WERI-Rb-1 (cell line): ENCODE results near the gene TRABD2B.

Source experiments
- DNase-seq: peaks from one replicate; pipeline ENCODE4 v3.0.0-alpha.2; 2020
- H3K27ac ChIP-seq: fragments of 250-450 bp; sonication (Bioruptor Pico); 2 replicates; pipeline ENCODE4 v1.5.1; 2020; ENCODE audit warnings: mild to moderate bottlenecking, moderate library complexity
- H3K27me3 ChIP-seq: fragments of 250-450 bp; sonication (Bioruptor Pico); 2 replicates; pipeline ENCODE4 v1.5.1; 2021; ENCODE audit warnings: mild to moderate bottlenecking, low read depth, moderate library complexity; ENCODE audit not compliant: insufficient read depth, severe bottlenecking
- H3K36me3 ChIP-seq: fragments of 250-450 bp; sonication (Bioruptor Pico); 2 replicates; pipeline ENCODE4 v1.5.1; 2020; ENCODE audit warnings: mild to moderate bottlenecking, moderate library complexity
- H3K4me3 ChIP-seq: 2 replicates; pipeline ENCODE4 v1.5.1; 2011; ENCODE audit warnings: low read depth, mild to moderate bottlenecking, control low read depth, low read length
- H3K9me3 ChIP-seq: fragments of 250-450 bp; sonication (Bioruptor Pico); 2 replicates; pipeline ENCODE4 v1.5.1; 2021; ENCODE audit warnings: mild to moderate bottlenecking, moderate library complexity; ENCODE audit not compliant: severe bottlenecking
- TF ChIP-seq, protein P1 (sequence below): IDR thresholded peaks from 2 replicates; pipeline ENCODE4 v1.5.1; 2011; ENCODE audit warnings: low read depth, mild to moderate bottlenecking, control low read depth, inconsistent platforms, low read length

Gene TRABD2B

DNA sequence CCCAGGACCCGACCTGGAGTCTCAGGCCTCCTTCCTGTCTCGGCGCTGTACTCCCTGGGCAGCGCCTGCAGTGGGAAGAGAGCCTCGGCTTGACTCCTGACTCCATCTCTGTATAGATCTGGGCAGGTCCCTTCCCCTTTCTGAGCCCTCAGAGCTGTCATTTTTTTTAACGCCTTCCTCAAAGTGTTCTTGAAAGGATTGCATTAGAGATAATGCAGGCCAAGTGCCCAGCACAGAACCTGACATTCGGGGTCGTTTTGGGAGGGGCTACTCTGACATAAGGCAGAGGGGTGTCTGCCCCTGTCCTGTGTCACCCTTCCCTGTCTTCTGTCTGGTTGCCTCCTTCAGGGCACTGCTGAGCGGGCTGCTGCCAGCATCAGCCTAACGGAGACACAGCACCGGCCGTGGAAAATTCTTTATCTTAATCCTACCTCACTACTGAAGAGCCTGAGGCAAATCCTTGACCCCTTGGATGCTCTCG, 271.6 kb downstream of the TRABD2B start:
- Histone ChIP-seq H3K4me3 (no peak overlapping the region), H3K9me3 (no peaks in the 10 kb centered on the region), H3K27ac (no peak overlapping the region), H3K27me3 (peaks cover 54% of the 10 kb centered on the region), H3K36me3 (no peaks in the 10 kb centered on the region)
- TF ChIP-seq, protein P1, sequence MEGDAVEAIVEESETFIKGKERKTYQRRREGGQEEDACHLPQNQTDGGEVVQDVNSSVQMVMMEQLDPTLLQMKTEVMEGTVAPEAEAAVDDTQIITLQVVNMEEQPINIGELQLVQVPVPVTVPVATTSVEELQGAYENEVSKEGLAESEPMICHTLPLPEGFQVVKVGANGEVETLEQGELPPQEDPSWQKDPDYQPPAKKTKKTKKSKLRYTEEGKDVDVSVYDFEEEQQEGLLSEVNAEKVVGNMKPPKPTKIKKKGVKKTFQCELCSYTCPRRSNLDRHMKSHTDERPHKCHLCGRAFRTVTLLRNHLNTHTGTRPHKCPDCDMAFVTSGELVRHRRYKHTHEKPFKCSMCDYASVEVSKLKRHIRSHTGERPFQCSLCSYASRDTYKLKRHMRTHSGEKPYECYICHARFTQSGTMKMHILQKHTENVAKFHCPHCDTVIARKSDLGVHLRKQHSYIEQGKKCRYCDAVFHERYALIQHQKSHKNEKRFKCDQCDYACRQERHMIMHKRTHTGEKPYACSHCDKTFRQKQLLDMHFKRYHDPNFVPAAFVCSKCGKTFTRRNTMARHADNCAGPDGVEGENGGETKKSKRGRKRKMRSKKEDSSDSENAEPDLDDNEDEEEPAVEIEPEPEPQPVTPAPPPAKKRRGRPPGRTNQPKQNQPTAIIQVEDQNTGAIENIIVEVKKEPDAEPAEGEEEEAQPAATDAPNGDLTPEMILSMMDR: no peak
- no peak for DNase-seq

DNA sequence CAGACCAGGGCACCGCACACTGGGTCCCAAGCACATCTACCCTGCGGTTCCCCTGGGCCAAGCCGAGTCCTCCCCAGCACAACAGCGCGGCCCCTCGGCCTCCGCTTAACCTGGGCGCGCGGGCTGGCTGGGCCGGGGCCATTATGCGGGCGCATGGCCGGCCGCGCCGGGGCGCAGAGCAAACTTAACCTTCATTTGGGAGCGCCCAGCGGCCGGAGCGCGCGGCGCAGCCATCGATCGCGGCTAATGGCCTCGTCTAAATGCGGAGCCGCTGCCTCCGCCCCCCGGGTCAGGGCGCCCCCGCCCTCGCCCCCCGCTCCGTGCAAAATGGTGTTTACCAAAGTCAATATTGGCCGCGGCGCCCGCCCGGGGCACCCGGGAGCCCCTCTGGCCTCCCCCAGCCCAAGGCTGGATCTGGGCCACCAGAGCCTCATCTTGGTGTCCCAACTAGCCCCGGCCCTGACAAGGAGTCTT, 272.1 kb downstream of the TRABD2B start:
- H3K27ac ChIP-seq: no peak overlapping the region
- no peak for DNase-seq
- peaks cover 59% of the 10 kb centered on the region for H3K27me3 ChIP-seq
- H3K36me3 ChIP-seq: no peaks in the 10 kb centered on the region
- H3K9me3 ChIP-seq: no peaks in the 10 kb centered on the region
- H3K4me3 ChIP-seq: no peak overlapping the region
- TF ChIP-seq, protein P1: 0 out of 2 replicates have a peak, but pooled peaks have one; percentile 33

DNA sequence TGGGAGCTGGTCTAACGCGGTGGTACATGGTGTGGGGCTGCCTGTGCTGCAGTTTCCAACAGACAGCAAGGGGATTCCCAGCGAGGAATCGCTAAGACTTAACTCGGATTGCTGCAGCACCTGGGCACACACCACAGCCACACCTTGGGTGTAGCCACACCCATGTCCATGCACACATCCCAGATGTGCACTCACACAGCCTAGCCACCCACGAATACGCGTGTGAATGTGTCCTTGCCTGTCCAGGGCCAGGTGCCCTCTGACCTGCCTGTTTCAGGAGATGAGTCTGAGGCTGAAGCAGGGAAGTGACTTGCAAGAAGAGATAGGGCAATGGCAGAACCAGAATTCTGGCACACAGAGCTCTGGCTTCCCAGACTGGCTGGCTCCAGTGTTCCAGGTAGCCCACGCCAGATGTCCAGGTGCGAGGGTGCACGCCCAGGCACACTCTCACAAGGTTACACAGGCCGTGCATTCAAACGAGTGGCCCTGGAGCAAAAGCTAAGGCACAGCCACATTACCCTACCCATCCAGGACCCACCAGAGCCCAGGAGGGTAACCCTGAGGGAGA, 272.7 kb downstream of the TRABD2B start:
- no peak for DNase-seq
- no peak overlapping the region for H3K27ac ChIP-seq
- no peaks in the 10 kb centered on the region for H3K36me3 ChIP-seq
- TF ChIP-seq, protein P1: no peak
- H3K27me3 ChIP-seq: peaks cover 64% of the 10 kb centered on the region
- no peak overlapping the region for H3K4me3 ChIP-seq
- no peaks in the 10 kb centered on the region for H3K9me3 ChIP-seq

DNA sequence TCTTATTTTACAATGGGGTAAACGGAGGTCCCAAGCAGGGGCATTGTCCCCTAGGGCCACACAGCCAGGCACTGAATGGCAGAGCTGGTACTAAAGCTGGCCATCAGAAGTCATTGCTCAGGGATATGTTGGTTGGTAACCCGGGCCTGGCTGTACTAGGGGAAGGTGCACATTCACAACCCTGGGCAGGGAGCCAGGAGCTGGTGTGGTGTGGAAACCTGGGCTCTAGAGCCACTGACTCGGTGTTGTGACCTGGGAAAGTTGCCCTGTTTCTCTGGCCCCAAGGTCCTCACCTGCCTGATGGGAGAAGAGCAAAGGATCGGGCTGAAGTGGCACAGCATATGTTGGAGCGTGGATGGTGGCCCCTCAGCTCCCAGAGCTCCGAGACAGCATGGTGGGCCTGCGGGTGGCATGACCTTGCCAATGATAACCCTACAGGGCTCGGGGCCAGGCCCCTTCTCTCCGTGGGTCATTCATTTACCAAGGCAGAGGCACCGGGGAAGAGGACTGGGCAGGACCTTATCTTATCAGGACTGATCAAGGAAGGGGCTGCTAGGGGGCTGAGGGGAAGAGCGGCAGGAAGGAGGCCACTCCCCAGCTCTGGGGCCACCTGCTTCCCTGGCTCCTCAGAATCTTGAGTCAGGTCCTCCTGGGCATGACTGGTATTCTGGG, 274.1 kb downstream of the TRABD2B start:
- H3K4me3 ChIP-seq: no peak overlapping the region
- TF ChIP-seq, protein P1: no peak
- H3K36me3 ChIP-seq: no peaks in the 10 kb centered on the region
- DNase-seq: no peak
- no peaks in the 10 kb centered on the region for H3K9me3 ChIP-seq
- peaks cover 79% of the 10 kb centered on the region for H3K27me3 ChIP-seq
- no peak overlapping the region for H3K27ac ChIP-seq

DNA sequence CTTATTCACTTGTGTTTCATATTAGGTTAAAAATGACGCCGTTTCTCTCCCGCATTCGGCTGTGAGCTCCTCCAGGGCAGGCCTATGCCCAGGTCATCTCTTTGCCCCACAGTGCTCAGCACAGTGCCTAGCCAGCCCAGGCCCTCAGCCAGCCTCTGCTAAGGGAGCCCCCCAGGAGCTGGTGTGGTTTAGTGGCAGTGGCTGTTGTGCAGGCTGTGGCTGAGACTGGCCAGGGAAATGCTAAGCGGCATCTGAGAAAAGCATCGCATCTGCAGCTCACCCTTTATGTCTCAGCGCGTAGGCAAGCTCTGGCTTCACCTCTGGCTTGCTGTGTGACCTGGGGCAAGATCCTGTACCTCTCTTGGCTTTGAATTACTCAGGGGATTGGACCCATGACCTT, 275.1 kb downstream of the TRABD2B start:
- Histone ChIP-seq H3K36me3 (no peaks in the 10 kb centered on the region), H3K27me3 (peaks cover 88% of the 10 kb centered on the region), H3K27ac (no peak overlapping the region), H3K9me3 (no peaks in the 10 kb centered on the region), H3K4me3 (no peak overlapping the region)
- no peak for DNase-seq
- TF ChIP-seq, protein P1: no peak

DNA sequence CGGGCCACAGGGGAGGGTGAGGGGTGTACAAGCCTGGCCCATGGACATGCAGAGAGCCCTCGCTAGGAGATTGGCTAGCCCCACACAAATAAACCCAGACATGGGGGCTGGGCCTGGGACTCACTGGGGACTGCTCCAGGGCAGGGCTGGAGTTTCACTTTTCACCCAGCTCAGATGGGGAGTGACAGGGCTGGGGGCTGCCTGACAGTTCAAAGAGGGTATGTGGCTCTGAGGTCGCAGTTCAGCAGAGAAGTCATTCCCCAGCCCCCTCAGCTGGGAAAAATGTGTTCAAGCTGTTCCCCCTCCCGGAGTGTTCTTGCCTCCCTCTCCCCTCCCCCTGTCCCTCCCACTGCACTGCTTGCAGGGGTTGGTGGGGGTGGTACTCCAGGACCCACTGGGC, 277.1 kb downstream of the TRABD2B start:
- no peak overlapping the region for H3K4me3 ChIP-seq
- TF ChIP-seq, protein P1: no peak
- no peaks in the 10 kb centered on the region for H3K9me3 ChIP-seq
- no peak for DNase-seq
- no peaks in the 10 kb centered on the region for H3K36me3 ChIP-seq
- H3K27ac ChIP-seq: no peak overlapping the region
- H3K27me3 ChIP-seq: peaks cover 93% of the 10 kb centered on the region
